GM18499 (cell line): Measurements from ENCODE around the gene NRG3.

Source experiments
- ATAC-seq: cut with Tn5 transposase; IDR thresholded peaks from one replicate; pipeline ENCODE4 v1.9.1; 2021; ENCODE audit warnings: moderate number of reproducible peaks; ENCODE audit not compliant: insufficient read depth, unreplicated experiment

The NRG3 gene

DNA sequence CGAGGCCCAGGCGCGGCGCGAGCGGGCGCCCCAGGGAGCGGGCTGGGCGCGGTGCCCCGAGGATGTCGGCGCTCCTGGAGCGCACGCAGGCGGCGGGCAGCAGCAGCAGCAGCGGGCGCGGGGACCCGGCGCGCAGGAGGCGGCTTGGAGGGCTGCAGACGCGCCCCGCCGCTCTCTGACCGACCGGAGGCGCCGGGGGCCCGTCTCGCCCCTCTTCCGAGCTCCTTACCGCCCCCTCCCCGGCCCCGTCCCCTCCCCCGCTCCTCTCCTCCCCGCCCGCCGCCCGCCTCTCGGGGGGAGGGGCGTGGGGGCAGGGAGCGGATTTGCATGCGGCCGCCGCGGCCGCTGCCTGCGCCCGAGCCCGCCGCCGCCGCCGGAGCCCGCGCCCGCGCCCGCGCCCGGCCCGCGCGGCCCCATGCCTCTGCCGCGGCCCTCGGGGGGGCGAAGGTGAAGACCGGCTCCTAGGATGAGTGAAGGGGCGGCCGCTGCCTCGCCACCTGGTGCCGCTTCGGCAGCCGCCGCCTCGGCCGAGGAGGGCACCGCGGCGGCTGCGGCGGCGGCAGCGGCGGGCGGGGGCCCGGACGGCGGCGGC, at the start of gene NRG3:
Gene NRG3 (plus strand): TSS at position 320 of the 592 bp plus-strand sequence.
- no peak for ATAC-seq

DNA sequence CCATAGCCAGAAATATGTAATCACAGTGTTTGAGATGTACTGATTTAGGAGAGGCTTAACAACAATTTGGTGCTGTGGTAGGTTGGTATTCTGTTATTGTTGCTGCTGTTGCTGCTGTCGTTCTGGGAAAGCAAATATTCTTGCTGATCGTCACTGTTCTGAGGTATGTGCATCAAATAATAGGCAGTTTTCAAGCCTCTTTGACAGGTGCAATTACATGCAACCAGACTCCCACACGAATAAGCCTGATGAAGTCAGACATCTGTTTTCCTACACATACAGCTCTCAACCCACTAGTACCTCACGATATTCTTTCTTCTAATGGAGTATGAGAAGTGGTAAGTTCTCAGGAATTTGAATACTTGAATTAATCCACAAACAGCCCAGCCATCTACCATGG, 46.7 kb upstream of the NRG3 start:
- no peak for ATAC-seq

DNA sequence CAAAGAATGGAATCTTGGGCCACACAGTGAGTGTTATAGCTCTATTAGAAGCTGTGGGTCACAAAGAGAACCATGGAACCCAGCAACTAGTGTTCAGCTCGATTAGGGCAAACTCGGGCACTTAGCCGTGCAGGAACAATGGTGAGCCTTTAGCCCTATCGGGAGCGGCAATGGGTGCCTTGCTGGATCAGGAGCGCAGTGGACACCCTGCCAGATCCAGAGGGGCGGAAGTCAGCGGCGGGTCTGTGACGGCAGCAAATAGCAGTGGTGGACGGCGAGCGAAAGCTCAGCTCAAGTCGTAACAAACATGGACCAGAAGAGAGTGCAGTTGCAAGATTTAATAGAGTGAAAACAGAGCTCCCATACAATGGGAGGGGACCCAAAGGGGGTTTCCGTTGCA, 43.9 kb upstream of the NRG3 start:
- ATAC-seq = no peak

DNA sequence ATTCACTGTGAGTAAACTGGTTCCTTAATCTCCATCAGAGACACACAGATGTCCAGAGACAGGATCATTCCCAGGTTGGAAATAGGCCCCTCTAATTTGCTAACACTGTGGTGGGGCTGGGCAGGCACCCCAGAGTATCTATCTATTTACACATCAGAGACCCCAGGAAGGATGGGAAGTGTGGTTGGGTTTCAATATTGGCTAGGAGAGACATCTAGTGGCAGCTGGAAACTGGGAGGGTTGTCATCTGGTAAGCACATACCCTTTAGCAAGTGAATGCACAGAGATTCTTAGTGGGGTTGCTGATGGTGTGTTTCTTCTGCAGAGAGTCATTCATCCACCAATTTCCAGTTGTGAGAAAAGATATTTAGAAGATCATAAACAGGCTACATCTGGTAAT, 36.0 kb upstream of the NRG3 start:
- no peak for ATAC-seq

DNA sequence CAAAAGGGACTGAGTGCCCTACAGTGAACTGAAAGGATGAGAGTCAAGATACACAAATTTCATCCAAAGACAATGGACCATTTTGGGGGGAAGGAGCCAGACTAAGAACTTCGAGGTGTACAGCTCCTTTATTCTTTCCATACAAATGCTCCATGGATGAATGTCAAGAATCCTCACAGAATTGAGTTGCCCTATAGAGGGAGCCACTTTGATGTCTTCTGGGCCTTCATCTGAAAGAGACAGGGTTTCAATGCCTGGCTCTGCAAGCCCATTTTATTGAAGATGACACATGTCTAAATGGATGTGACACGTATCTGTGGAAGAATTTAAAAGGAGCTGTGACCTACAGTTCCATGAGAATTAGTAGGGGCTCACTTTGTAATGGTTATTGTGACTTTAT, 32.0 kb upstream of the NRG3 start:
- ATAC-seq = no peak

DNA sequence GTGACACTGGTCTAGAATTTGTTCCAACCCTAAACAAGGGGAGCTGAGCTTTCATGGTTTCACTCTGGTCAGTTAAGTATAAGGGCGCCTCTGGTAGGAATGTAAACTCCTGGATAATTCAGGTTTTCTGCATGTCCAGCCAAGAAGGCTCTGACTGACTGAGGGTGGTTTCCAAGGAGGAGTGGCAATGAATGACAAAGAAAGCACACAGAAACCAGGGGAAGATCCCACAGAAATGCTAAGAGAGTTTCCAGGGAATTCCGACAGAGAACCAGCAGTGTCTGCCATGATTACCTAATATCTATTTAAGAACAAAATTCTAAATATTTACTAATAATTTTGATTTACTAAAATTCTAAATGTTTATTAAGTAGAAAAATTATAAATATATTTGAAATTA, 27.3 kb upstream of the NRG3 start:
- no peak for ATAC-seq

DNA sequence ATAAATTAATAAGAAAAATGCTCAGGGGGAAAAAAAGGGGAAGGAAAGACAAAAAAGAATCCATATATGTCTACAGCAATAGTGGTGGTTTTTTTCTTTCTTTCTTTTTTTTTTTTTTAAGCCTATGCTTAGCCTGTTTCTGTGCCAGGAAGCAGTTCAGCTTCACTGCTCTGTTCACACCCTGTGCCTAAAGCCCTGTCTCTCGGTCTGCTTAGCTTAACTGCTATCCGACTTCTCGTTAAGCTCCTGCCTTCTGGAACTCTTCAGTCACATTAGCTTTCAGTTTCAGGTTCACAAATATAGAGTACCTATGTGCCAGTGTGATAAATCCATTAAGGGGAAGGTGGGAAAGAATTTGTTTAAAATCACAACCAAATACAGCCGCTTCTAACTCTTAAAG, 26.5 kb upstream of the NRG3 start:
- no peak for ATAC-seq

DNA sequence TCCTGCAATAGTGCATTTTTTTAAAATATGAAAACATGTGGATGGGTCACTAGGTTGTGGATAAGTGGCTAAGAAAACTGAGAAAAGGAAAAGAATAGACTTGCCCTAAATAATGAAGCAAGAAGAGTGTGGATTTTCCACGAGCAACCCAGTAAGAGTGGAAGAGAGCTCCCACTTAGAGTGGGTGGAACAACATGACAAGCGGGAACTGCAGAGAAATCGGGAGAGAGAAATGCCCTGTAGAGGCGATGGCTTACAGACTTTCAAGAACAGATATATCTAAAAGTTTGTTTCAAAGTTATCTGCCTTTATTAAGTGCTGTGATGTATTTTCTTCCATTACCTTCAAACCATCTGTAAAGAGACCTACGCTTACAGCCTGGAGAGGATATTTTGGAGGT, 26.1 kb upstream of the NRG3 start:
- no peak for ATAC-seq

DNA sequence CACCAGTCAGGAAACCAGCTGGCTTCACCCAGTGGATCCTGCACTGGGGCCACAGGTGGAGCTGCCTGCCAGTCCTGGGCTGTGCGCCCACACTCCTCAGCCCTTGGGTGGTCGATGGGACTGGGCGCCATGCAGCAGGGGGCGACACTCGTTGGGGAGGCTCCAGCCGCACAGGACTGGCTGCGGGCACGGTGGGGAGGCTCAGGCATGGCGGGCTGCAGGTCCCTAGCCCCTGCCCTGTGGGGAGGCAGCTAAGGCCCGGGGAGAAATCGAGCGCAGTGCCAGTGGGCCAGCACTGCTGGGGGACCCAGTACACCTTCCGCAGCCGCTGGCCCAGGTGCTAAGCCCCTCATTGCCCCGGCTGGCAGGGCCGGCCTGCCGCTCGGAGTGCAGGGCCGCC, 12.4 kb upstream of the NRG3 start:
- ATAC-seq = no peak

DNA sequence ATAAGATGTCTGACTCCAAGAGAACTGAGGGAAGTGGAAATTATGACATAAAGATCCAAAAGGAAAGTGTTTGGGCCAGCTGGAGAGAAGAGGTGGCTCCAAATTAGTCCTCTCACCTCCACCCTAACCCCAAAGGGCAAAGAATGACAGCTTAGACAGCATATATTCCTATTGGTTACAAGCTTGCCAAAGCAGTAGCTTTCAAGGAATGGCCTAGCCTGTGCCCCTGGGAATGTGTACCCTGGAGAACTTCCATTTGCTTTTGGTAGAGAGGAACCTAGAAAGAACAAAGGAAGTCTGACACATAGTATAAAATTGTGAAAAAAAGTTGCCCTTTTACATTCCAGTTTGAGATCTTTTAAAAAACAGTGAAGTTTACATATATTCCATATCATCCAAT, 11.2 kb upstream of the NRG3 start:
- ATAC-seq = no peak

DNA sequence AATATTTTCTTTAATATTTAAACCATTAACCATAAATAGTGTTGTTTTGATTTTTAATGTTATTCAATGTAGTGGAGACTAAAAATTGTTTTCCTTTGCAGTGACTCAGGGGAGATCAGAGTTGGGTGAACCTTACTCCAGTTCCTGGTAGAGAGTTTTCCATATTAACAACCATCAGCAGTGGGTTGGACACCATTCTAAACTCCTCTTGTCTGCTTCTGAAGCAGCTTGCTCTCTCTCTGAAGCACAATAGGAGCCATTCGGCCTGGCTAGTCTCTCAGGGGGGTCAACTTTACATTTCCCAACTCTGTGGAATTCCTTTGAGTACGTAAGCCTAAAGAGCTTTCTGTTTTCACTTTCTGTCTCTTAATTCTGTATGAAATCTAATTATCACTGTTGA, 9.4 kb upstream of the NRG3 start:
- no peak for ATAC-seq

DNA sequence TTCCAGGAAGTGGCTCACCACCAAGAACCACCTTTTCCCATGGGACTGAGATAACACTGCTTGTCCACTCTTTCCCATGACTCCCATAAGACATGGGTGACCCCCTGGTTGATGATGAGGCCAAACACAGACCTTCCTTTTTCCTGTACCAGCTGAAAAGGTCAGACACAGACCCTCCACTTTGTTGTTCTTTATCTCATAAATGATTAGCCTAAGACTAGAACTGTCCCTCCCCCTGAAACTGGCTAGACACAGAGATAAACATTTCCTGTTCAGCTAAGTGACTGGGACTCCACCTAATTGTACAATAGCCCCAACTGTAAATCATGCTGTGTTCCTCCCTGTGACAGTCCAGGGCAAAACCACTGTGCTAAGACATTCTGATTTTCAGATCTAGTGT, 8.2 kb upstream of the NRG3 start:
- ATAC-seq = peak; percentile 90

DNA sequence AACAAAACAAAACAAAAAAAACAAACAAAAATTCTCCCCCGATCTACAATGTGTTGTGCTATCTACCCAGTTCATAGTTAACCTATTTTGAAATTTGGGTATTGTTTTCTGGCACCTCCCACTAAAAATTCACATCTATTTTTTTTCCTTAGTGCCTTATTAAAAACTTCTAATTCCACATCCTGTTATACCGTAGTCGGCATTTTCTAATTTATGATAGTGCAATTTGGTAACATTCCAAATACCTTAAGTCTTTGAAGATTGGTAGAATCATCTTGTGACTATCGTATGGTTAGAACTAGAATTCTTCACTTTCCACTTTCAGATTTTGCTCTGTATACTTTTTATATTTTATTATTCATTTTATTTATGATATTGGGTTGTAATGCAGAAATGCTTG, 4.5 kb upstream of the NRG3 start:
- ATAC-seq = no peak

DNA sequence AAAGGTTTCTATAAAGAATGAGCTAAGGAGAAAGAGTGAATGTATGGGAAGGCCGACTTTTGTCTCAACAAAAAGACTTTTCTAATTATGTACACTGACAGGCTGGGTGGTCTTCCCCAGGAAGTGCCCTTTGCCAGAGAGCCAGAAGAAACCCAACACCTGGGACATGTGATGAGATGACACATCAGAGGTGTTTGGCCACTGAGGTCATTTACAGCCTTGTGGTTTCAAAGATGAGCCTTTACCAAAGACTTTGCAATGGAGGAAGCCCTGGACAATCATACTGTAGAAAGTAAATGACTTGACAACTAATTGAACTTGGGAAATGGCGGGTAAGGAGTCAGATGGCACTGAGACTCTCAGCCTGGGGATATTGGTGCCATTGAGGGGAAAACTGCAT, 3.4 kb upstream of the NRG3 start:
- ATAC-seq = no peak

DNA sequence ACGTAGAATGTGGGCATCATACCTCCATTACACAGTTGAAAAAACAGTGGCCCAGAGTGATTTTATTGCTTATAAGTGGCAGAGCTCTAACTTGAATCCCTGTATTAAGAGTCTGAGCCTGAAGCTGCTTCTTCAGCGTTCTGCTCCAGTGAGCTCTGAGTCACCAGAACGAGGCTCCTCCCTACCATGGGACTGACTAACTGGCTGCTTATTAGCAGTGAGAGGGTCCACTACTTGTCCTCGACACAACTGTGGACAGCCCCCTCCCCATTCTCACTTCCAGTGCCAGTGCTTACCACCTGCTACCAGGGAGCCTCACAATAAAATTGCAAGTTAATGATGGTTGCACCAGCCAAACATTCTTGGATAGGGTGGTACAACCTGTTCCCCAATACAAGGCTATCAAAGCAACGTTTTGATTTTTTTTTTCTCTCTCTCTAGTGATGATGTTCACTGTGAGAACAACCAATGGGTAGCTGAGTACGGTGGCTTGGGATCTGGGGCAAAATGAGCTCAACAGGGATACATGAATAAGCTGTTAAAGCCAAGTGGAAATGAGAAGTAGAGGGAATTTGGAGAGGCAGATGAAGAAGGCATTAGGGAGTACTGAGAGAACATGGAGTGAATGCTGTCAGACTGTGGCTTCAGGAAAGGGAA, 2.7 kb upstream of the NRG3 start:
- no peak for ATAC-seq

DNA sequence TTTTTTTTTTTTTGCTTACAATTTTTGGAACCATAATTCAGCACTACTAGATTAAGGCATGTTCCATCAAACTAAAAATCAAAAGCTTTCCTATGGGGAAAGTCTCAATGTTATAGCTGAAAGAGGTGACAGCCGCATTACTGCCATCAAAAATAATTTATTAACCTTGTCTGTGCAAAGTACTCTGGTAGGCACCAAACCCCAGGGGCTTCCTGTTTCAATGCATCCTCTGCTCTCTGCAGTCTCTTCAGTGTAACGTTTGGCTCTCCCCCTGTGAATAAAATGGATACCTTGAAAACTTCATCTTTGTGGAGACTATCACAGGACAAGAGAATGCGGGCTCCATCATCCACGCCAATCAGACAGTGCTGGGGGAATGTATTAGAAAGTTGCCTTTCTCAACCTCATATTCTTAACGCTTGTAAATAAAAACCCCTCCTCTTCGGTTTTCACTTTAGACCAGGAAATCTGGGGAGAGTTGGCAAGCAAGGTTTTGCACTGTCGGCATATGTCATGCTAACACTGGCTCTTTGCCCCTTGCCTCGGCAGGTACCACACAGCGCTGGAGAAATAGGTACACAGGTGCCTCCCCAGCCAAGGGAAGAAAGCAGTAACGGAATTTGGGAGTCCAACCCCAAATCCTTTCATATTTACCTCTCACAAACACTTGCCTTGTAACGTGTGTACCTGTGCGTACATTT, 1.6 kb upstream of the NRG3 start:
- no peak for ATAC-seq

DNA sequence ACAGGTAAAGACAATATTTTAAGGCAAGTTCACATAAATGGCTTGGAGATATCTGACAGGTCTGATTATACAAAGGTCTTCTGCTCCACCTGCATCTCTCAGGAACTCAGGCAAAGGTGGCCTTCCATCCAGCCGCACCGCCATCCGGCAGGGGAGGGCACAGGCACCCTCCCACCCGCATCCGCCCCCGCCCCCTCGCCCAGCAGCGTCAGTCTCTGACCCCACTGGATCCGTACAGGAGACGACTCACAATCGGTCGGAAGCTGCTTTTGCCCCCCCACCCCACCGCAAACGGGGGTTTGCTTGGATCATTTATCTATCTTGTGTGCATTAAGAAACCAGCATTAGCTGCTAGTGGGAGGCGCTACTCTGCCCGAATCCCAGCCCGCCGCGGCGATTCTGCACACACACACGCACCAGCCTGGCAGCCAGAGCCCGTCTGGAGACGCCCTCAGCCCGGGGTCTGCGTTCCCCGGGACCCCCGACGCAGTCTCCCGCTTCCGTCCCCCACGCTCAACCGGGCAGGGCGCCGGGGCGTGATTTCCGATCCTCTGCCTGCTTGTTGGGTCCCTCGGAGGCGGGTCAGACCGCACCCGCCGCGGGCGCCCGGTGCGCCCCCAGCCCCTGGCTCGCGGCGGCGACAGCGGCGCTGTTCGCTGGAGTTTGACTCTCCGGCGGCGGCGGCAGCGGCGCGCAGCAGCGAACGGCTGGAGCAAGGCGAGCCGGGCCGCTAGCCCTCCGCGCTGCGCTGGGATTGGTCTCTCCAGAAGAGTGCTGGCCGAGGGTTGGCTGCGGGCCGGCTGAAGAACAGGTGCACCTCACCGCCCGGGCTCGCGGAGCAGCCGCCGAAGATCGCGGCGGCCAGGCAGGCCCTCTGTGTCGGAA, 820 bp upstream of the NRG3 start:
- no peak for ATAC-seq

DNA sequence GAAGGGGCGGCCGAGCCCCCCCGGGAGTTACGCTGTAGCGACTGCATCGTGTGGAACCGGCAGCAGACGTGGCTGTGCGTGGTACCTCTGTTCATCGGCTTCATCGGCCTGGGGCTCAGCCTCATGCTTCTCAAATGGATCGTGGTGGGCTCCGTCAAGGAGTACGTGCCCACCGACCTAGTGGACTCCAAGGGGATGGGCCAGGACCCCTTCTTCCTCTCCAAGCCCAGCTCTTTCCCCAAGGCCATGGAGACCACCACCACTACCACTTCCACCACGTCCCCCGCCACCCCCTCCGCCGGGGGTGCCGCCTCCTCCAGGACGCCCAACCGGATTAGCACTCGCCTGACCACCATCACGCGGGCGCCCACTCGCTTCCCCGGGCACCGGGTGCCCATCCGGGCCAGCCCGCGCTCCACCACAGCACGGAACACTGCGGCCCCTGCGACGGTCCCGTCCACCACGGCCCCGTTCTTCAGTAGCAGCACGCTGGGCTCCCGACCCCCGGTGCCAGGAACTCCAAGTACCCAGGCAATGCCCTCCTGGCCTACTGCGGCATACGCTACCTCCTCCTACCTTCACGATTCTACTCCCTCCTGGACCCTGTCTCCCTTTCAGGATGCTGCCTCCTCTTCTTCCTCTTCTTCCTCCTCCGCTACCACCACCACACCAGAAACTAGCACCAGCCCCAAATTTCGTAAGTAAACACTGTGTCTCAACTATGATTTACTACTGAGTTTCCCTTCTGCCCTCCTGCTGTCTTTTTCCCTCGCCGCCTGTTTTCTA, 666 bp downstream of the NRG3 start:
- no peak for ATAC-seq

DNA sequence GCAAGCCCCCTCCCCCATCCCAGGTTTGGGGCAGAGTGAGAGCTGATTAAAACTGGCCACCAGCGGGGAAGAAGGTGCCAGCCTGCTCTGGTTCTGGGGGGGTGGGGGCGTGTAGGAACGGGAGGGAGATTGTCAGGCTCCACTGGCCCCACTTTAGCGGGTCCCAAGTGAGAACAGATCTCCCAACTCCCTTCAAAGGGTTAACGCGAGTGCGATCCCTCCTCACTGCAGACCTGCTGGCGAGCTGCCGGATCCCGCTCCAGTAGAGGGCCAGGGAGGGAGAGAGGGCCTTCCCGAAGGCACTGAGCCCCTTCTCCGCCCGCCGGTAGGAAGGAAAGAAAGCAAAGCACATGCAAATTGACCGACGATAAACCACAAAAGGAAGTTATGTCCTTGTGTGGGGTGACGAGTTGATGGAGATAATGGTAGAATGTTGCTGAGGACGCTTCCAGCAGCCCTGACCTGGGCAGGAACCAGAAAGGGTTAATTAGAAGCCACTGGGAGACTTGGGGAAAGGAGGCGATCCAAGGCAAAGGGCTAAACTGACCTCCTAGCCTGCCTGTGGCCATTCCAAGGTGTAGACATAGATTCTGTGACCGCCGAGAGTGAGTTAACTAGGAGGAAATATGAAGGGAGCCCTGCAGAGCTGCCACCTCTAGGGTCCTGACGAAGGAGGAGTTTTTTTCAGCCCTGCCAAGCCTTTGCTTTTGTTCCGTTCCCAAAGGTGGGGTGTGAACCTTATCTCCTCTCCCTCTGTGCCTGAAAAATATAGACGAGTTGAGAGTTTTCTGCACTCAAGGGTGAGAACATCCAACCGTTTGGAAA, 1.5 kb downstream of the NRG3 start:
- no peak for ATAC-seq
